IPS-20b (cell line): ENCODE results near the gene LMX1A.

ENCODE experiments used
- H3K27ac ChIP-seq: one replicate; pipeline ENCODE4 v1.5.1; 2013; ENCODE audit warnings: low read length
- H3K27me3 ChIP-seq: 2 replicates; pipeline ENCODE4 v1.6.1; 2013; ENCODE audit warnings: mild to moderate bottlenecking, low read length, inconsistent platforms; ENCODE audit not compliant: insufficient read depth
- H3K36me3 ChIP-seq: 2 replicates; pipeline ENCODE4 v1.6.1; 2013; ENCODE audit warnings: low read depth, mild to moderate bottlenecking, inconsistent platforms, low read length, moderate library complexity; ENCODE audit not compliant: insufficient read depth
- H3K4me1 ChIP-seq: 2 replicates; pipeline ENCODE4 v1.6.1; 2013; ENCODE audit warnings: mild to moderate bottlenecking, control low read depth, inconsistent platforms, low read length, moderate library complexity; ENCODE audit not compliant: insufficient read depth
- H3K4me3 ChIP-seq: 2 replicates; pipeline ENCODE4 v1.5.1; 2013; ENCODE audit warnings: mild to moderate bottlenecking, low read length, inconsistent platforms
- H3K9ac ChIP-seq: 2 replicates; pipeline ENCODE4 v1.6.1; 2013; ENCODE audit warnings: low read depth, mild to moderate bottlenecking, inconsistent platforms, low read length, moderate library complexity
- H3K9me3 ChIP-seq: 2 replicates; pipeline ENCODE4 v1.6.1; 2013; ENCODE audit warnings: mild to moderate bottlenecking, low read depth, low read length, inconsistent platforms; ENCODE audit not compliant: insufficient read depth

LMX1A gene

DNA sequence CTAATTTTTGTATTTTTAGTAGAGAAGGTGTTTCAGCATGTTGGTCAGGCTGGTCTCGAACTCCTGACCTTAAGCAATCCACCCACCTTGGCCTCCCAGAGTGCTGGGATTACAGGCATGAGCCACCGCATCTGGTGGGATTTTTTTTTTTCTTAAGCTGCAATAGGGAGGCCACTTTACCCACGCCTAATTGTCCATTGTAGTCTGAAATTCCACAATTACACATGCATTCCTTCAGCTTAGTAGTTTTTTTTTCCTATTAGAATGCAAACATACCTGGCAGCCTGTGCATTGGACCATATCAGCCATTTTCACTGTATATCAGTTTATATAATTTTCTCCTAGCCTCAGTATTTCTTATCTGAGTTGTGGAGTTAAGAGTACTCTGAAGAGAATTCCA lies 186.8 kb downstream of the LMX1A start:
- no peak overlapping the region for H3K27ac ChIP-seq
- H3K9ac ChIP-seq: no peak overlapping the region
- no peaks in the 10 kb centered on the region for H3K36me3 ChIP-seq
- H3K9me3 ChIP-seq: no peaks in the 10 kb centered on the region
- H3K4me3 ChIP-seq: no peak overlapping the region
- no peaks in the 10 kb centered on the region for H3K4me1 ChIP-seq
- H3K27me3 ChIP-seq: no peaks in the 10 kb centered on the region

DNA sequence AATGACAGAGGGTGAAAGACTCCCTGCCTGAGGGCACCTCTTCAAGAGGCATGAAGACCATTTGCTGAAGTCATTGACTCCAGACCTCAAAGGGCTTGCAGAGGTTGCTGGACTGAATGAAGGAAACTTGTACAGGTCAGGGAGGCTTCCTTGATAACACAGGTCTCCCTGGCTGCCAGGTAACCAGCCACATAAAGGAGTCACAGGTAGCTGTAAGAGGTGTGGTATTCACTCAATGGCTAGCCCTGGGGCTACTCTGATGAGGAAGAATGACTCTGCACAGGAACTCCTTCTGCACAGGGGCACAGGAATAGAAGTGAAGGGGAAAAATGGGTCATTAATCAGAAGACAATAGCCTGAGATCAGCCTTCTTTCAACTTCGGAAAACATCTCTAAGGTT lies 187.5 kb downstream of the LMX1A start:
- H3K9ac ChIP-seq: no peak overlapping the region
- H3K27ac ChIP-seq: no peak overlapping the region

GRCh38 chr1:165168467-165168866 lies 188.0 kb downstream of the LMX1A start:
- H3K27ac ChIP-seq: no peak overlapping the region

More for the DNA sequence above, 187.5 kb downstream of the LMX1A start:
- Histone ChIP-seq H3K27me3 (no peaks in the 10 kb centered on the region), H3K36me3 (no peaks in the 10 kb centered on the region), H3K9me3 (no peaks in the 10 kb centered on the region), H3K4me1 (no peaks in the 10 kb centered on the region), H3K4me3 (no peak overlapping the region)

GRCh38 chr1:165162671-165163241 lies 193.8 kb downstream of the LMX1A start:
- Histone ChIP-seq H3K27ac (no peak overlapping the region), H3K9me3 (no peaks in the 10 kb centered on the region), H3K4me1 (no peaks in the 10 kb centered on the region), H3K36me3 (no peaks in the 10 kb centered on the region), H3K4me3 (no peak overlapping the region), H3K9ac (no peak overlapping the region), H3K27me3 (peaks cover 6% of the 10 kb centered on the region; the same call in 1 of the 2 replicates)

More at GRCh38 chr1:165168467-165168866, 188.0 kb downstream of the LMX1A start:
- Histone ChIP-seq H3K36me3 (no peaks in the 10 kb centered on the region), H3K9me3 (no peaks in the 10 kb centered on the region), H3K27me3 (no peaks in the 10 kb centered on the region), H3K4me1 (no peaks in the 10 kb centered on the region), H3K9ac (no peak overlapping the region), H3K4me3 (no peak overlapping the region)

DNA sequence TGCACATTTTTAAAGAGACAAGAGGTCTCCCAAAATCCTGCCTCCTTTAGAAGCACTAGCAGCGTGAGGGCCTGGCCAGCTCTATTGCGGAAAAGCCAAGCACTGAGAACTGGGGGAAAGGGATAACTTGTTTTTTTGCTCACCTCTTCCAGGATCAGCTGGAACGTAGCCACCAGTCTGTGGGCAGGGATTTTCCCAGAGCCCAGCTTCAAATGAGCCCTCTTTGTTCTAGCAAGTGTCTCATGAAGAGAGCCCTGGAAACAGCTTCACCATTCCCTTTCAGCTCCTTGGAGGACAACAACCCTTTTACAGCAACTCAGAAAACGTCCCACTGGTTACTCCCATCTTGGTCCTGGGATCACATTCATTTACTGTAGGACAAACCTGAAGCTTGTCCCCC lies 195.4 kb downstream of the LMX1A start:
- Histone ChIP-seq H3K27me3 (peaks cover 6% of the 10 kb centered on the region; the same call in 1 of the 2 replicates), H3K4me3 (no peak overlapping the region), H3K36me3 (no peaks in the 10 kb centered on the region), H3K27ac (no peak overlapping the region), H3K9me3 (no peaks in the 10 kb centered on the region), H3K4me1 (no peaks in the 10 kb centered on the region), H3K9ac (no peak overlapping the region)

DNA sequence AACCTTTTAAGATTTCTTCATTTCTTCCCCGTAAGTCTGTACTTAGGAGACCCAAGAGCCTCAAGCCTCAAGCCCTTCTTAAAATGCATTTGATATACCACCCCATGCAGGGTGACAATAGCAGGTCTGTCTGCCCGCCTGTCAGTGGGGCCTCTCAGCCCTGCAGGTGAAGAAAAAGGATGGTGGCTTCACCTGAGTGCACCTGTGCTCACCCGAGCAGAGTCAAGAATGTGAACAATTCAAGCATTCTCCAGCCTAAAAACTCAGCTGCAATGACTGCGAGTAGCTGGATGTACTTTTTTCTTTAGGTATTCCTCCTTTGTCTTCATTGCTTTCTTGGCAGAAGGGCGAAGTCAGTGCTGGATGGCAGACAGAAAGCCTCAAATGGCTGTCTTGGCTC lies 203.3 kb downstream of the LMX1A start:
- no peak overlapping the region for H3K9ac ChIP-seq
- H3K27ac ChIP-seq: no peak overlapping the region
- H3K36me3 ChIP-seq: no peaks in the 10 kb centered on the region
- no peaks in the 10 kb centered on the region; the same call in 1 of the 2 replicates for H3K9me3 ChIP-seq
- no peak overlapping the region for H3K4me3 ChIP-seq
- H3K27me3 ChIP-seq: no peaks in the 10 kb centered on the region; the same call in 1 of the 2 replicates
- no peaks in the 10 kb centered on the region; the same call in 1 of the 2 replicates for H3K4me1 ChIP-seq

GRCh38 chr1:165152727-165153126 lies 203.8 kb downstream of the LMX1A start:
- Histone ChIP-seq H3K9ac (no peak overlapping the region), H3K27ac (no peak overlapping the region), H3K9me3 (no peaks in the 10 kb centered on the region; the same call in 1 of the 2 replicates), H3K27me3 (no peaks in the 10 kb centered on the region; the same call in 1 of the 2 replicates), H3K4me1 (no peaks in the 10 kb centered on the region; the same call in 1 of the 2 replicates), H3K36me3 (no peaks in the 10 kb centered on the region), H3K4me3 (no peak overlapping the region)

DNA sequence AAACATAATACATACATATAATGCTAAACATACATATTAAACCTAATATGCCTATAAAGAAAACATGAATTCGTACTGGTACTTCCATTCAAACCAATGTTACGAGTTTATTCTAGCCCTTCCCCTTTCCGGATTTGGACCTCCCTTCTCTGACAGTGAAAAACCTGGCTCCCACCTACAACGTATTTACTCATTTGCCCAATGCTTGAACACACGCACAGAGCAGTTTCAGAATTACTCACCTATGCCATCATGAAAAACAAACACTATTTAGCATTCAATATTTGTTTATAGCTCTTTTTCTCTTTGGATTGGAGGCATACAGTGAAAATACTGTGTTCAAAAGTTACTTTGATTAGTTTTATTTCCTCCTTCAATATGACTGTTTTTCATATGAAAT lies 204.4 kb downstream of the LMX1A start:
- Histone ChIP-seq H3K9me3 (no peaks in the 10 kb centered on the region; the same call in 1 of the 2 replicates), H3K9ac (no peak overlapping the region), H3K27ac (no peak overlapping the region), H3K27me3 (no peaks in the 10 kb centered on the region; the same call in 1 of the 2 replicates), H3K4me3 (no peak overlapping the region), H3K4me1 (no peaks in the 10 kb centered on the region; the same call in 1 of the 2 replicates), H3K36me3 (no peaks in the 10 kb centered on the region)
